IPS-18a (cell line): Measurements from ENCODE around the gene XAB2.

Source experiments
- H3K27ac ChIP-seq: one replicate; pipeline ENCODE4 v1.5.1; 2013; ENCODE audit warnings: low read length
- H3K27me3 ChIP-seq: one replicate; pipeline ENCODE4 v1.6.1; 2013; ENCODE audit warnings: mild to moderate bottlenecking, low read length; ENCODE audit not compliant: control insufficient read depth, insufficient read depth
- H3K36me3 ChIP-seq: one replicate; pipeline ENCODE4 v1.6.1; 2013; ENCODE audit warnings: low read depth, low read length; ENCODE audit not compliant: control insufficient read depth
- H3K4me1 ChIP-seq: one replicate; pipeline ENCODE4 v1.6.1; 2013; ENCODE audit warnings: low read depth, low read length; ENCODE audit not compliant: control insufficient read depth
- H3K4me3 ChIP-seq: one replicate; pipeline ENCODE4 v1.5.1; 2013; ENCODE audit warnings: low read length
- H3K9ac ChIP-seq: one replicate; pipeline ENCODE4 v1.6.1; 2013; ENCODE audit warnings: mild to moderate bottlenecking, low read length, moderate library complexity
- H3K9me3 ChIP-seq: one replicate; pipeline ENCODE4 v1.6.1; 2013; ENCODE audit warnings: low read depth, low read length; ENCODE audit not compliant: control insufficient read depth

Gene XAB2

DNA sequence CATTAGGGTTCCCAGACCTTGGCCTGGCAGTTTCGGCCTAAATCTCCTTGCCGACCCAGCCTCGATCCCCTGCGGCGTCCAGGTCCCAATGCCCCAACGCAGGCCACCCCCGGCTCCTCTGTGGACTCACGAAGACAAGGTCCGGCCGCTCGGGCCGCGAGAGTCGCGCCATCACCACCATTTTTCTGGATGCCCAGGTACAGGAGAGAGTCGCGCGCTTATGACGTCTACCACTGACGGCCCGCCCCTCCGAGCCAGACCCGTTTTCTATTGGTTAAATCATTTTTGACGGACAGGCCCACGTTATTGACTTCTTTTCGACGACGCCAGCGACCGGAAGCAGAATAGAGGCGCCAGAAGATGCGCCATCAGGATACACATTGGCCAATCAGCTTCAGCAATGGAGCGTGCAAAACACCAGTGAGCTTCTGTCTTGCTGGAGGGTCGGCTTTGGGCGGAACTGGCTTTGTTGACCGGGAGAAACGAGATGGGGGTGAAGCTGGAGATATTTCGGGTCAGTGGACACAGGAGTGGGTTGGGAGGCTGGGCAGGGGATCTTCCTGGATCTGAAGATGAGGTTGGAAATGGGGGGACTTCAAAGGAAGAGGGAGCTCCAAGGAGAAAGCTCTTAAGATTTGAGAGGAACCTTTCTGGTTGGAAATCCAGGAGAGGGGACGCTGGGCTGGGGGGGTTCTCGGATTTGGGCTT is at the start of gene XAB2, which contains the start of gene PET100:
Gene XAB2, minus strand, starts transcription at position 199 of the 708 bp plus-strand sequence. Its CDS starts 18 bp downstream, at position 181.
Gene PET100, plus strand, starts transcription at position 447 of the 708 bp plus-strand sequence. Its CDS starts 41 bp downstream, at position 488.
- Histone ChIP-seq H3K4me3 (peak within 1 kb of the TSS; percentile 90), H3K36me3 (peaks cover 5% of the 10 kb centered on the region), H3K27ac (peak within 1 kb of the TSS; percentile 84), H3K9ac (peak within 1 kb of the TSS; percentile 97), H3K9me3 (no peaks in the 10 kb centered on the region), H3K4me1 (peaks cover 4% of the 10 kb centered on the region), H3K27me3 (peaks cover 4% of the 10 kb centered on the region)

- no peak overlapping the region for H3K27ac ChIP-seq
- H3K9me3 ChIP-seq, result no peaks in the 10 kb centered on the region
- H3K4me3 ChIP-seq, result no peak overlapping the region
- peaks cover 5% of the 10 kb centered on the region for H3K36me3 ChIP-seq
- H3K9ac ChIP-seq, result no peak overlapping the region
- H3K27me3 ChIP-seq, result peaks cover 32% of the 10 kb centered on the region
- H3K4me1 ChIP-seq, result peaks cover 4% of the 10 kb centered on the region
Observed at GRCh38 chr19:7677669-7678311, 48.4 kb upstream of the XAB2 start.

DNA sequence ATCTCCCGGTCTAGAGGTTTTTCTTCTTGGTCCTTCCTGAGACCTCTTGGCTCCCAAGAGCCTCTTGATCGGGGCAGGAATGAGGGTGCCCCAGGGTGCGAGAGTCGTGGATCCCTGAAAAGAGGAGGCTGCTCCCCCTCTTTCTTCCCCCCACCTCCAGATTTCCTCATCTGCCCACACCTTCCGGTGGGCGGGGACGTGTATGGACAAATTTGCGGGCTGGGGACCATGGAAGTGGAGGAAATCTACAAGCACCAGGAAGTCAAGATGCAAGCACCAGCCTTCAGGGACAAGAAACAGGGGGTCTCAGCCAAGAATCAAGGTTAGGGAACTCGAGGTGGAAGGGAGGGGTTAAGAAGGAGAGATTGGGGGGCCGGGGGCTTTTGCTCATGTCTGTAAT is 47.5 kb upstream of the XAB2 start, which contains the start of gene MCEMP1:
Gene MCEMP1, plus strand, starts transcription at position 237 of the 400 bp plus-strand sequence. Its CDS starts 31 bp downstream, at position 268.
- Histone ChIP-seq H3K9ac (no peak within 1 kb of the TSS), H3K4me3 (no peak within 1 kb of the TSS), H3K27ac (no peak within 1 kb of the TSS), H3K36me3 (no peaks in the 10 kb centered on the region), H3K4me1 (peaks cover under 1% of the 10 kb centered on the region), H3K9me3 (no peaks in the 10 kb centered on the region), H3K27me3 (peaks cover 36% of the 10 kb centered on the region)

GRCh38 chr19:7676376-7676775 is 47.0 kb upstream of the XAB2 start:
- no peaks in the 10 kb centered on the region for H3K4me1 ChIP-seq
- H3K4me3 ChIP-seq, result no peak overlapping the region
- H3K9me3 ChIP-seq, result no peaks in the 10 kb centered on the region
- no peaks in the 10 kb centered on the region for H3K36me3 ChIP-seq
- no peak overlapping the region for H3K9ac ChIP-seq
- H3K27me3 ChIP-seq, result peaks cover 40% of the 10 kb centered on the region
- no peak overlapping the region for H3K27ac ChIP-seq

DNA sequence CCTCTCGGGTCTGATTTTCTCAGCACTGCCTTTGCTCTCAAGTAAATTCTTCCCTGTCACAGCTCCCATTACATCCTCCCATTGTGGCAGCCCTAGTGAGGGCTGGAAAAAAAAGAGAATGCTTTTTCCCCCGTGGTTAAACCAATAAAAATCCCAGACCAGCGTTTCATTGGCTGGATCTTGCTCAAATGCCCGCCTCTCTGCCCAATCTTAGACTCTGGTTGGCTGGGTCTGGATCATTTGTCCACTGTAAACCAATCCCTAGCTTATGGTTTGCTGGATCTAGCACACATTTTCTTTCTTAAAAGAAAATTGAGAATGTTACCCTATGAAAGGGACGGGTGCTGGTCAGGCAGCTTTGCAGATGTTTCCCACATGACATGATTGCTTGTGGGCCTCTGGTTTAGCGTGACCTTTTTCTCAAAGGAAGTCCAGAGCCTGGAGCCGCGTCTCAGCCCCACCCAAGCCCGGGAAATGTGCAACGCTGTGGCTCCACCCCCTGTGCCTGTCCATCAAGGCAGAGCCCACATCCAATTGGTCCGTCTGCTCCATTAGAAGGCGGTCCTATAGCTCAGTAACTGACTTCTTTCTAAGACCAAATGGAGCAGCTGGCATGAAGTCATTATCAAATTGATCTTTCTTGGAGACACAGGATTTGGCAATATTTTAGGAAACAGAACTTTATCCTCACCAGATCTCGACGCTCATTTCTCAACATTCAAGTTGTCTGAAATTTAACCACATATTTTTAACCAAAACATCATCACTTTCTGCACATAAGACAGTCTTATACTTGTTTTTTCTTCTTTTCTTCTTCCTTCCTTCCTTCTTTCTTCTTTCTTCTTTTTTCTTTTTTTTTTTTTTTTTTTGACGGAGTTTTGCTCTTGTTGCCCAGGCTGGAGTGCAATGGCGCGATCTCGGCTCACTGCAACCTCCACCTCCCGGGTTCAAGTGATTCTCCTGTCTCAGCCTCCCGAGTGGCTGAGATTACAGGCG is 45.0 kb upstream of the XAB2 start:
- Histone ChIP-seq H3K9me3 (no peaks in the 10 kb centered on the region), H3K9ac (no peak overlapping the region), H3K27ac (no peak overlapping the region), H3K36me3 (no peaks in the 10 kb centered on the region), H3K4me3 (no peak overlapping the region), H3K4me1 (peaks cover 3% of the 10 kb centered on the region), H3K27me3 (peaks cover 53% of the 10 kb centered on the region)

DNA sequence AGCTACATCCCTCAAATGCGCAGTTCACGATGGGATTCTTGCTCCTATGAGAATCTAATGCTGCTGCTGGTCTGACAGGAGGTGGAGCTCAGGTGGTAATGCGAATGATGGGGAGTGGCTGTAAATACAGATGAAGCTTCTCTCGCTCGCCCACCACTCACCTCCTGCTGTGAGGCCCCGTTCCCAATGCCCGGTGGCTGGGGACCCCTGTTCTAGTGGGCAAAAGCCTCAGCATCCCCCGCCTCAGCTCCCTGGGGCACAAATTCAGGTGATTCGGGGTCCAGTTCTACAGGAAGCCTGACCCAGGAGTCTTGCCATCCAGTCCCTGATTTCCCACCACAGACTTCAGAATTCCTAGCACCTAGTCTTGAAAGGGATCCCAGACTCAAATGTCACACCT is 43.2 kb upstream of the XAB2 start:
- Histone ChIP-seq H3K27me3 (peaks cover 51% of the 10 kb centered on the region), H3K9me3 (no peaks in the 10 kb centered on the region), H3K9ac (no peak overlapping the region), H3K4me3 (no peak overlapping the region), H3K36me3 (no peaks in the 10 kb centered on the region), H3K4me1 (peaks cover 3% of the 10 kb centered on the region), H3K27ac (no peak overlapping the region)

DNA sequence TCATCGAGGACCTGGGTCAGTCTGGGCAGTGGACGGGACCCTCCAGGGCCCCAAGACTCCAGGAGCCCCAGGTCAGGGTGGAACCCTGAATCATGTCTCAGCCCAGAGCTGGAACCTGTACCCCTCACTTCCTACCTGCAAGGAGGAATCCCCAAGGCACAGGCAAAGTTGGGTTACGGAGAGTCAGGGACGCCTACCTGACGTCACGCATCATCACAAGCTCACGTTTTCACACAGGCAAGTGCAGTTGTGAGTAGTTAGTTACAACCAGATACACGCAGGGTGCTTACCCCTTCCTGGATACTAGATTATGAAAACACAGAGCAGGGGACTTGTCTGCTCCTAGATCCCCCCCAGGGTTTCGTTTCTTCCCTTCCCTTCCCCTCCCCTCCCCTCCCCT is 41.4 kb upstream of the XAB2 start:
- no peaks in the 10 kb centered on the region for H3K9me3 ChIP-seq
- peaks cover 3% of the 10 kb centered on the region for H3K4me1 ChIP-seq
- H3K36me3 ChIP-seq, result no peaks in the 10 kb centered on the region
- peaks cover 37% of the 10 kb centered on the region for H3K27me3 ChIP-seq
- peak overlapping the region; percentile 82 for H3K4me3 ChIP-seq
- no peak overlapping the region for H3K27ac ChIP-seq
- no peak overlapping the region for H3K9ac ChIP-seq

- H3K4me1 ChIP-seq, result peaks cover 3% of the 10 kb centered on the region
- H3K9ac ChIP-seq, result no peak overlapping the region
- H3K36me3 ChIP-seq, result no peaks in the 10 kb centered on the region
- peak overlapping the region; percentile 82 for H3K4me3 ChIP-seq
- H3K27me3 ChIP-seq, result peaks cover 37% of the 10 kb centered on the region
- H3K9me3 ChIP-seq, result no peaks in the 10 kb centered on the region
- H3K27ac ChIP-seq, result no peak overlapping the region
Observed at GRCh38 chr19:7670150-7670783, 40.9 kb upstream of the XAB2 start.

GRCh38 chr19:7669641-7670040 is 40.3 kb upstream of the XAB2 start:
- no peak overlapping the region for H3K27ac ChIP-seq
- peaks cover 37% of the 10 kb centered on the region for H3K27me3 ChIP-seq

DNA sequence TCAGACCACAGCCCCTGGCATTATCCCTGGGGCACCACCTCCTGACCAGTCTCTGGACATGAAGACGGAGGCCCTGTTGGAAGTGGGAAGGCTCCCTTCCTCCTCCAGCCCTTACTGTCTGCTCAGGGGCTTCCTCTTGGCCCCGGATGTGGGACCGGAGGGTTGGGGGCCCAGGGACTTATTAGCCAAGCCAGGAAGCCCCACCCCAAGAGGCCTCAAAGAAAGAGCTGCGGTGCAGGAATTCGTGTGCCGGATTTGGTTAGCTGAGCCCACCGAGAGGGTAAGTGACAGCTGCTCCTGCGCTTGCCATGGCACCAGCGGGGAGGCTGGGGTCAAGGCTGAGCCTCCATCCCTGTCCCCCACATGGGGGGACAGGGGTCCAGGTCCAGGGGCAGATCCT is 39.5 kb upstream of the XAB2 start, which contains the start of gene RETN:
Gene RETN, plus strand, starts transcription at position 208 of the 400 bp plus-strand sequence. CDS start 278 bp downstream, outside the sequence.
- Histone ChIP-seq H3K36me3 (no peaks in the 10 kb centered on the region), H3K4me1 (peaks cover 3% of the 10 kb centered on the region), H3K9ac (no peak within 1 kb of the TSS), H3K4me3 (peak within 1 kb of the TSS; percentile 19), H3K27ac (no peak within 1 kb of the TSS), H3K27me3 (peaks cover 37% of the 10 kb centered on the region), H3K9me3 (no peaks in the 10 kb centered on the region)

More at GRCh38 chr19:7669641-7670040, 40.3 kb upstream of the XAB2 start:
- Histone ChIP-seq H3K4me1 (peaks cover 3% of the 10 kb centered on the region), H3K9me3 (no peaks in the 10 kb centered on the region), H3K36me3 (no peaks in the 10 kb centered on the region), H3K9ac (no peak overlapping the region), H3K4me3 (peak overlapping the region; percentile 19)
